ENCODE results near the gene CD164L2.

The CD164L2 gene

GRCh38 chr1:27339213-27339612 lies 43.9 kb downstream of the CD164L2 start:
- DNase-seq = no peak
- H3K4me3 ChIP-seq (ENCODE audit: low read depth, low read length) = no peak overlapping the region
- peaks cover 4% of the 10 kb centered on the region for H3K36me3 ChIP-seq
- H3K27me3 ChIP-seq (ENCODE audit: insufficient read depth, low read depth, severe bottlenecking) = no peaks in the 10 kb centered on the region
- H3K27ac ChIP-seq = no peak overlapping the region
- H3K9me3 ChIP-seq (ENCODE audit: severe bottlenecking) = no peaks in the 10 kb centered on the region
- TF ChIP-seq CTCF (IDR thresholded peaks at IDR 0.05; ENCODE audit: low read depth, low read length) = no peak

- Histone ChIP-seq H3K27me3 (ENCODE audit: insufficient read depth, low read depth, severe bottlenecking) (no peaks in the 10 kb centered on the region), H3K4me3 (ENCODE audit: low read depth, low read length) (no peak overlapping the region), H3K9me3 (ENCODE audit: severe bottlenecking) (no peaks in the 10 kb centered on the region), H3K36me3 (peaks cover 9% of the 10 kb centered on the region), H3K27ac (no peak overlapping the region)
- no peak for DNase-seq
- no peak for TF ChIP-seq CTCF (IDR thresholded peaks at IDR 0.05; ENCODE audit: low read depth, low read length)
Measured at GRCh38 chr1:27338751-27339150, 44.4 kb downstream of the CD164L2 start.

GRCh38 chr1:27336756-27337155 lies 46.4 kb downstream of the CD164L2 start:
- no peak for DNase-seq
- Histone ChIP-seq H3K27ac (no peak overlapping the region), H3K4me3 (ENCODE audit: low read depth, low read length) (no peak overlapping the region), H3K9me3 (ENCODE audit: severe bottlenecking) (no peaks in the 10 kb centered on the region), H3K36me3 (peaks cover 26% of the 10 kb centered on the region), H3K27me3 (ENCODE audit: insufficient read depth, low read depth, severe bottlenecking) (no peaks in the 10 kb centered on the region)
- TF ChIP-seq CTCF (IDR thresholded peaks at IDR 0.05; ENCODE audit: low read depth, low read length) = no peak

GRCh38 chr1:27335506-27336422 lies 47.4 kb downstream of the CD164L2 start:
- no peak overlapping the region for H3K4me3 ChIP-seq (ENCODE audit: low read depth, low read length)
- H3K27me3 ChIP-seq (ENCODE audit: insufficient read depth, low read depth, severe bottlenecking) = no peaks in the 10 kb centered on the region
- DNase-seq = no peak

GRCh38 chr1:27333717-27334279 lies 49.3 kb downstream of the CD164L2 start:
- Histone ChIP-seq H3K36me3 (peaks cover 42% of the 10 kb centered on the region), H3K27ac (no peak overlapping the region)
- TF ChIP-seq CTCF (IDR thresholded peaks at IDR 0.05; ENCODE audit: low read depth, low read length) = no peak

More at GRCh38 chr1:27335506-27336422, 47.4 kb downstream of the CD164L2 start:
- Histone ChIP-seq H3K9me3 (ENCODE audit: severe bottlenecking) (no peaks in the 10 kb centered on the region), H3K36me3 (peaks cover 31% of the 10 kb centered on the region), H3K27ac (no peak overlapping the region)
- TF ChIP-seq CTCF (IDR thresholded peaks at IDR 0.05; ENCODE audit: low read depth, low read length) = no peak

More at GRCh38 chr1:27333717-27334279, 49.3 kb downstream of the CD164L2 start:
- Histone ChIP-seq H3K4me3 (ENCODE audit: low read depth, low read length) (no peak overlapping the region), H3K27me3 (ENCODE audit: insufficient read depth, low read depth, severe bottlenecking) (no peaks in the 10 kb centered on the region), H3K9me3 (ENCODE audit: severe bottlenecking) (no peaks in the 10 kb centered on the region)
- no peak for DNase-seq

Measured in WERI-Rb-1 (cell line).